Smooth muscle cell (in vitro differentiated cells): ENCODE results near the gene GAL. TPM values are rescaled to one million over a fixed set of nuclear protein-coding genes. Genes with fewer than 3 reads are reported as not detected.

ENCODE experiments used
- DNase-seq: peaks from one replicate; lab custom pipeline; 2025; ENCODE audit not compliant: unreplicated experiment; lab: John Stamatoyannopoulos, UW
- H2AFZ ChIP-seq: fragments of 200-600 bp; sonication (generic); 2 replicates; pipeline ENCODE4 v1.6.0; 2016; ENCODE audit warnings: antibody characterized with exemption, low read depth, mild to moderate bottlenecking
- H3F3A ChIP-seq: fragments of 200-600 bp; sonication (generic); 2 replicates; pipeline ENCODE4 v1.6.0; 2017; ENCODE audit warnings: antibody characterized with exemption, low read depth
- H3K27ac ChIP-seq: fragments of 200-600 bp; sonication (generic); 2 replicates; pipeline ENCODE4 v1.5.1; 2016; ENCODE audit warnings: low read depth, mild to moderate bottlenecking
- H3K27me3 ChIP-seq: fragments of 200-600 bp; sonication (generic); 2 replicates; pipeline ENCODE4 v1.6.1; 2016; ENCODE audit warnings: low read depth, mild to moderate bottlenecking
- H3K36me3 ChIP-seq: fragments of 200-600 bp; sonication (generic); 2 replicates; pipeline ENCODE4 v1.5.1; 2016; ENCODE audit warnings: low read depth
- H3K4me1 ChIP-seq: fragments of 200-600 bp; sonication (generic); 2 replicates; pipeline ENCODE4 v1.5.1; 2016; ENCODE audit warnings: low read depth
- H3K4me2 ChIP-seq: fragments of 200-600 bp; sonication (generic); 2 replicates; pipeline ENCODE4 v1.6.0; 2016; ENCODE audit warnings: mild to moderate bottlenecking
- H3K4me3 ChIP-seq: fragments of 200-600 bp; sonication (generic); 2 replicates; pipeline ENCODE4 v1.5.1; 2016; ENCODE audit warnings: mild to moderate bottlenecking
- H3K79me2 ChIP-seq: fragments of 200-600 bp; sonication (generic); 2 replicates; pipeline ENCODE4 v1.6.0; 2016; ENCODE audit warnings: low read depth, mild to moderate bottlenecking
- H3K9ac ChIP-seq: fragments of 200-600 bp; sonication (generic); 2 replicates; pipeline ENCODE4 v1.6.0; 2016; ENCODE audit warnings: low read depth
- H3K9me3 ChIP-seq: fragments of 200-600 bp; sonication (generic); replicated peaks from 2 replicates; pipeline ENCODE4 v1.5.1; 2016; ENCODE audit warnings: low read depth
- H4K20me1 ChIP-seq: fragments of 200-600 bp; sonication (generic); 2 replicates; pipeline ENCODE4 v1.6.0; 2016; ENCODE audit warnings: low read depth
- WGBS: methylation state at CpG from one replicate; pipeline ENCODE4 v1.1.7; 2016; ENCODE audit warnings: low lambda C conversion rate; 5-methylcytosine and 5-hydroxymethylcytosine counted together
- polyA plus RNA-seq: library from polyadenylated mRNA; unstranded; fragments of >200 nt; fragmentation: Nextera tagmentation; extraction: Ambion mirVana; gene quantifications from 2 replicates; pipeline ENCODE4 v1.2.1, GENCODE V29; 2016
- total RNA-seq: library from RNA; depleted of rRNA; stranded (reverse); fragments of >200 nt; gene quantifications from 2 replicates; pipeline ENCODE4 v1.2.3, GENCODE V29; 2014
- TF ChIP-seq, protein P1 (sequence below): fragments of 200-600 bp; sonication (generic); IDR thresholded peaks from 2 replicates; pipeline ENCODE4 v1.5.1; 2017; ENCODE audit warnings: borderline replicate concordance, mild to moderate bottlenecking, antibody characterized with exemption; ENCODE audit not compliant: insufficient read depth, poor library complexity, severe bottlenecking

Gene GAL
- total and polyA plus RNA-seq, 2 experiments from 2014 or later, result 19.4 to 61.5 TPM

DNA sequence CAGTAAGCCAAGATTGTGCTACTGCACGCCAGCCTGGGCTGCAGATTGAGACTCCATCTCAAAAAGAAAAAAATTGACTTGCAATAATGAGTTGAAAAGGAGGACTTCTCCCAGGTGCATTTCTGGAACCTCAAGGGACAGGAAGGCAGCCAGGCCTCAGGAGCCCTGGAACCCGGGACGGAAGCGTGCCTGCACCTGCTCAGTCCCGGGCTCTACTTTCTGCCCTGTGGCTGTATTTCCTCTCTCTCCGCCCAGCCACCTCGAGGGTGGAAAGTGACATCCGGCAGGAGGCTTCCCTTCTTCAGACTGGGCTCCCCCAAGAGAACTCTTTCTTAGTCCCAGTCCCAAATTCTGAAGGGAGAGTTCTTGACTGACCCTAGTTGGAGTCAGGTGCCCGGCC, 20.2 kb upstream of the GAL start:
- no peak for DNase-seq
- H2AFZ ChIP-seq, result no peak overlapping the region
- H3K4me3 ChIP-seq, result no peak overlapping the region
- H3K9me3 ChIP-seq, result no peaks in the 10 kb centered on the region
- no peaks in the 10 kb centered on the region for H3K4me1 ChIP-seq
- TF ChIP-seq, protein P1, sequence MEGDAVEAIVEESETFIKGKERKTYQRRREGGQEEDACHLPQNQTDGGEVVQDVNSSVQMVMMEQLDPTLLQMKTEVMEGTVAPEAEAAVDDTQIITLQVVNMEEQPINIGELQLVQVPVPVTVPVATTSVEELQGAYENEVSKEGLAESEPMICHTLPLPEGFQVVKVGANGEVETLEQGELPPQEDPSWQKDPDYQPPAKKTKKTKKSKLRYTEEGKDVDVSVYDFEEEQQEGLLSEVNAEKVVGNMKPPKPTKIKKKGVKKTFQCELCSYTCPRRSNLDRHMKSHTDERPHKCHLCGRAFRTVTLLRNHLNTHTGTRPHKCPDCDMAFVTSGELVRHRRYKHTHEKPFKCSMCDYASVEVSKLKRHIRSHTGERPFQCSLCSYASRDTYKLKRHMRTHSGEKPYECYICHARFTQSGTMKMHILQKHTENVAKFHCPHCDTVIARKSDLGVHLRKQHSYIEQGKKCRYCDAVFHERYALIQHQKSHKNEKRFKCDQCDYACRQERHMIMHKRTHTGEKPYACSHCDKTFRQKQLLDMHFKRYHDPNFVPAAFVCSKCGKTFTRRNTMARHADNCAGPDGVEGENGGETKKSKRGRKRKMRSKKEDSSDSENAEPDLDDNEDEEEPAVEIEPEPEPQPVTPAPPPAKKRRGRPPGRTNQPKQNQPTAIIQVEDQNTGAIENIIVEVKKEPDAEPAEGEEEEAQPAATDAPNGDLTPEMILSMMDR, result no peak
- no peak overlapping the region for H3K4me2 ChIP-seq
- no peaks in the 10 kb centered on the region for H3K36me3 ChIP-seq
- H3K9ac ChIP-seq, result no peak overlapping the region
- H3K79me2 ChIP-seq, result no peaks in the 10 kb centered on the region
- WGBS, result 97% methylated on average over 9 of the region's 9 CpGs
- no peak overlapping the region for H3K27ac ChIP-seq
- H4K20me1 ChIP-seq, result no peaks in the 10 kb centered on the region
- H3K27me3 ChIP-seq, result no peaks in the 10 kb centered on the region
- H3F3A ChIP-seq, result no peaks in the 10 kb centered on the region

GRCh38 chr11:68664906-68665305, 19.4 kb upstream of the GAL start:
- H3K4me1 ChIP-seq, result no peaks in the 10 kb centered on the region
- no peaks in the 10 kb centered on the region for H3K79me2 ChIP-seq
- no peak overlapping the region for H2AFZ ChIP-seq
- no peaks in the 10 kb centered on the region for H3F3A ChIP-seq
- 96% methylated on average over 7 of the region's 7 CpGs for WGBS
- H3K9ac ChIP-seq, result no peak overlapping the region
- DNase-seq, result no peak
- no peaks in the 10 kb centered on the region for H3K36me3 ChIP-seq
- no peak overlapping the region for H3K4me3 ChIP-seq
- H3K9me3 ChIP-seq, result no peaks in the 10 kb centered on the region
- no peak overlapping the region for H3K4me2 ChIP-seq
- no peaks in the 10 kb centered on the region for H3K27me3 ChIP-seq
- no peak overlapping the region for H3K27ac ChIP-seq
- TF ChIP-seq, protein P1, result no peak
- no peaks in the 10 kb centered on the region for H4K20me1 ChIP-seq

DNA sequence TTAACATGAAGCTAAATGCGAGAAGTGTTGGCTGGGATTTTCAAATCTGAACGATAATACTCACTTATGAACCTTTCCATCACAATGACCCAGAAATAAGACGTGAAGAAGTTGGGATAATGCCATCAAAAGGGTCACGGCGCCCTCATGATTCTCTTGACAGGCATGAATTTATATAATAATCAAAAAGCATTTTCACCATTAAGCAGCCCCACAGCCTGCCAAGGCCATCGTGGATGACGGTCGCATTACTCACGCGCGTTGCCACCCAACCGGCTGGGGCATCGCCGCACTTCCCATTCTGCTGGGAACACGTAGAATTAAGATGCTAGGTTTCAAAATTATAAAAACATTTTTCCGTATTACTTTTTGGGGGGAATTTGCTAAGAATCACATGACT, 18.9 kb upstream of the GAL start:
- Histone ChIP-seq H3F3A (no peaks in the 10 kb centered on the region), H2AFZ (no peak overlapping the region), H3K79me2 (no peaks in the 10 kb centered on the region), H3K4me3 (no peak overlapping the region), H3K9ac (no peak overlapping the region), H3K27ac (no peak overlapping the region), H3K4me1 (no peaks in the 10 kb centered on the region), H3K27me3 (no peaks in the 10 kb centered on the region), H3K4me2 (no peak overlapping the region), H4K20me1 (no peaks in the 10 kb centered on the region), H3K36me3 (no peaks in the 10 kb centered on the region), H3K9me3 (no peaks in the 10 kb centered on the region)
- no peak for DNase-seq
- WGBS, result 93% methylated on average over 16 of the region's 16 CpGs
- TF ChIP-seq, protein P1, result no peak

- H3K9ac ChIP-seq, result no peak overlapping the region
- no peaks in the 10 kb centered on the region for H3K4me1 ChIP-seq
- H3K4me3 ChIP-seq, result no peak overlapping the region
- H3K36me3 ChIP-seq, result no peaks in the 10 kb centered on the region
- no peak overlapping the region for H2AFZ ChIP-seq
- TF ChIP-seq, protein P1, result no peak
- 67% methylated on average over 2 of the region's 15 CpGs for WGBS
- H4K20me1 ChIP-seq, result no peaks in the 10 kb centered on the region
- H3K27ac ChIP-seq, result no peak overlapping the region
- no peak overlapping the region for H3K4me2 ChIP-seq
- no peaks in the 10 kb centered on the region for H3K79me2 ChIP-seq
- DNase-seq, result no peak
- no peaks in the 10 kb centered on the region for H3K27me3 ChIP-seq
- no peaks in the 10 kb centered on the region for H3F3A ChIP-seq
- H3K9me3 ChIP-seq, result no peaks in the 10 kb centered on the region
Observed at GRCh38 chr11:68666849-68667248, 17.5 kb upstream of the GAL start.
